Mesenchymal stem cell (in vitro differentiated cells and primary cell): ENCODE measurements around the gene TMEM82.
A peak's percentile ranks its signal among the peaks of the same experiment; 100 is the strongest.

Experiments
- DNase-seq: peaks from one replicate; pipeline ENCODE4 v3.0.0-alpha.2; 2013
- H2AFZ ChIP-seq: one replicate; pipeline ENCODE4 v1.6.1; 2013; ENCODE audit warnings: low read depth, mild to moderate bottlenecking, control low read depth, inconsistent platforms, low read length, moderate library complexity
- H2AK5ac ChIP-seq: 2 replicates; pipeline ENCODE4 v1.6.1; 2013; ENCODE audit warnings: low read length, moderate library complexity, mild to moderate bottlenecking, inconsistent platforms; ENCODE audit not compliant: severe bottlenecking
- H2BK120ac ChIP-seq: one replicate; pipeline ENCODE4 v1.6.1; 2013; ENCODE audit warnings: low read depth, mild to moderate bottlenecking, inconsistent platforms, low read length, moderate library complexity
- H2BK12ac ChIP-seq, 2 experiments: one replicate each; pipeline ENCODE4 v1.6.1; 2013; ENCODE audit warnings: inconsistent platforms in 2 of 2, low read length in 2 of 2, mild to moderate bottlenecking in 2 of 2, moderate library complexity in 2 of 2, control low read depth in 1 of 2
- H2BK15ac ChIP-seq: one replicate; pipeline ENCODE4 v1.6.1; 2013; ENCODE audit warnings: mild to moderate bottlenecking, low read depth, inconsistent platforms; ENCODE audit not compliant: poor library complexity, severe bottlenecking
- H2BK5ac ChIP-seq: 2 replicates; pipeline ENCODE4 v1.6.1; 2013; ENCODE audit warnings: low read depth, mild to moderate bottlenecking, low read length, control low read depth, inconsistent platforms; ENCODE audit not compliant: poor library complexity, severe bottlenecking
- H3K14ac ChIP-seq, 2 experiments: one replicate each; pipeline ENCODE4 v1.6.1; 2013; ENCODE audit warnings: inconsistent platforms in 2 of 2, low read length in 2 of 2, control low read depth in 1 of 2, mild to moderate bottlenecking in 1 of 2, moderate library complexity in 1 of 2
- H3K18ac ChIP-seq, 2 experiments: one replicate each; pipeline ENCODE4 v1.6.1; 2013; ENCODE audit warnings: inconsistent platforms in 2 of 2, low read length in 2 of 2, control low read depth in 1 of 2, low read depth in 1 of 2, mild to moderate bottlenecking in 1 of 2
- H3K23ac ChIP-seq, 2 experiments: one replicate each; pipeline ENCODE4 v1.6.1; 2013; ENCODE audit warnings: inconsistent platforms in 2 of 2, low read length in 2 of 2, mild to moderate bottlenecking in 2 of 2, moderate library complexity in 2 of 2, control low read depth in 1 of 2
- H3K27ac ChIP-seq: 2 replicates; pipeline ENCODE4 v1.5.1; 2013; ENCODE audit warnings: mild to moderate bottlenecking, moderate library complexity, low read length, control low read depth, inconsistent platforms; ENCODE audit not compliant: poor library complexity, severe bottlenecking
- H3K27me3 ChIP-seq, 2 experiments: 2 replicates each; pipeline versions ENCODE4 v1.6.1 to v1.7.0; 2013; ENCODE audit warnings: low read length in 2 of 2, mild to moderate bottlenecking in 2 of 2, moderate library complexity in 2 of 2, control low read depth in 1 of 2, inconsistent platforms in 1 of 2; ENCODE audit not compliant: control insufficient read depth in 1 of 2, insufficient read depth in 1 of 2
- H3K36me3 ChIP-seq, 2 experiments: 2 replicates each; pipeline versions ENCODE4 v1.6.1 to v1.7.0; 2013; ENCODE audit warnings: low read length in 2 of 2, control low read depth in 1 of 2, inconsistent platforms in 1 of 2, low read depth in 1 of 2, mild to moderate bottlenecking in 1 of 2; ENCODE audit not compliant: insufficient read depth in 2 of 2, control insufficient read depth in 1 of 2
- H3K4ac ChIP-seq, 2 experiments: one replicate each; pipeline ENCODE4 v1.6.1; 2013; ENCODE audit warnings: inconsistent platforms in 2 of 2, low read length in 2 of 2, mild to moderate bottlenecking in 2 of 2, moderate library complexity in 2 of 2, control low read depth in 1 of 2, low read depth in 1 of 2
- H3K4me1 ChIP-seq: 2 replicates; pipeline ENCODE4 v1.6.1; 2013; ENCODE audit warnings: low read depth, low read length, control low read depth; ENCODE audit not compliant: control insufficient read depth, insufficient read depth
- H3K4me2 ChIP-seq: 2 replicates; pipeline ENCODE4 v1.6.1; 2013; ENCODE audit warnings: low read length, mild to moderate bottlenecking, inconsistent platforms; ENCODE audit not compliant: poor library complexity, severe bottlenecking
- H3K4me3 ChIP-seq, 2 experiments: 2 replicates each; pipeline versions ENCODE4 v1.5.1 to v1.7.0; 2013; ENCODE audit warnings: low read length in 2 of 2, mild to moderate bottlenecking in 2 of 2, control low read depth in 1 of 2, low read depth in 1 of 2; ENCODE audit not compliant: insufficient read depth in 1 of 2
- H3K79me1 ChIP-seq: replicated peaks from 2 replicates; pipeline ENCODE4 v1.6.1; 2013; ENCODE audit warnings: mild to moderate bottlenecking, control low read depth, low read length, inconsistent platforms; ENCODE audit not compliant: poor library complexity, severe bottlenecking
- H3K9ac ChIP-seq: 2 replicates; pipeline ENCODE4 v1.7.0; 2013; ENCODE audit warnings: mild to moderate bottlenecking, low read length, moderate library complexity
- H3K9me3 ChIP-seq: 2 replicates; pipeline ENCODE4 v1.7.0; 2013; ENCODE audit warnings: mild to moderate bottlenecking, low read length; ENCODE audit not compliant: control insufficient read depth
- H4K8ac ChIP-seq: one replicate; pipeline ENCODE4 v1.6.1; 2013; ENCODE audit warnings: inconsistent platforms, mild to moderate bottlenecking, low read length, moderate library complexity
- H4K91ac ChIP-seq: one replicate; pipeline ENCODE4 v1.6.1; 2013; ENCODE audit warnings: mild to moderate bottlenecking, low read length, inconsistent platforms
- WGBS: methylation state at CpG from one replicate; pipeline ENCODE4 v1.1.7; 2013; ENCODE audit warnings: mixed read lengths; 5-methylcytosine and 5-hydroxymethylcytosine counted together

TMEM82 gene

DNA sequence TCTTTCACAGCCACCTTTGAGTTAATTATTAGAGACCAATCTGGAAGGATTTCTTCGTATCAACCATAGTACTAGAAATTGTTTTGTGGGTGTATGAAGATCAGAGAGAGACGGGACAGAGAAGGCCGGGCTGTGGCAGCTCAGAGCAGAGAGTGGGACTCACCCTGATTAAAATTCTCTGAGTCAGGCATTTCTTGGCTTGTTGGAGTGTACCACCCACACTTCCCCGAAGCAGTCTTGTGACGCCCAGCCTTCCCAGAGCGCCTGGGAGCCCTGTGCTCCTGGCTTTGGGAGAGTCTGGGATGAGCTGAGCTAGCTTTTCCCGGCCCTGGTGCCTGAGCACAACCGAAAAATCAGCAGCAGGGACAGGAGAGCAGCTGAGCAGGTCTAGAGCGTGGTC lies 38.7 kb upstream of the TMEM82 start:
- H3K18ac ChIP-seq, result peak overlapping the region; percentile 58 to 79

DNA sequence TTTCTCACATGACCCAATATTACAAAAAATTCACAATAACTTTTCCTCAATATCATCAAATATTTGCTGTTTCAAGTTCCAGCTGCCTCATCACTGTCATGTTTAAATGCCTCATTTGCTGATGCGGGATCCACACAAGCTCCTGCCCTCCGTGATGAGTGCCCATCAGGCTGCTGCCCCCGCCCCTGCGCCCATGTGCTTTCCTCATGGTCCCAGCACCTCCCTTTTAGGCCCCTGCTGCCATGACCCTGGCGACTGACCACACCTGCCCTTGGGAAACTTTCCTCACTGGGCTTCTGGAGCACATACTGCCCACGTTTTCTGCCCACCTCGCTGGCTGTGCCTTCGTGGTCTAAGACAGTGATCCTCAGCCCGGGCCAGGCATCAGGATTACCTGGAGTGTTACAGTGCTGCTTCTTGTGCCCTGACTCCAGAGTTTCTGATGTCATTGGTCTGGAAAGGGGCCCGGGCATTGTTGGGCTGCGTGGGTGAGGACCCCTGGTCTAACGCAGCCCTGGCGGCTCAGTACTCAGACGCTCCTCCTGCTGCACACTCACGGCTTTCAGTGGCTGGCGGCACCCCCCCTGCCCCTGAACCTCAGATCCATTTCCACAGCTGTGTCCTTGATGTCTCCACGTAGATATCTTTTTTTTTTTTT lies 37.6 kb upstream of the TMEM82 start:
- no peaks in the 10 kb centered on the region for H3K9me3 ChIP-seq
- peak overlapping the region; percentile 43 for H4K91ac ChIP-seq
- peak overlapping the region; percentile 18 to 29 for H2BK12ac ChIP-seq
- H2BK120ac ChIP-seq, result no peak overlapping the region
- H2AK5ac ChIP-seq, result no peak overlapping the region
- H3K23ac ChIP-seq, result peak overlapping the region in 1 of 2 experiments; percentile 23
- no peak overlapping the region for H3K4ac ChIP-seq
- no peak overlapping the region for H2BK5ac ChIP-seq
- peak overlapping the region; percentile 20 for H4K8ac ChIP-seq
- H2AFZ ChIP-seq, result no peak overlapping the region
- peak overlapping the region in 1 of 2 experiments; percentile 1 for H3K14ac ChIP-seq
- no peak overlapping the region for H2BK15ac ChIP-seq
- H3K27ac ChIP-seq, result no peak overlapping the region
- no peak overlapping the region for H3K4me2 ChIP-seq
- H3K18ac ChIP-seq, result peak overlapping the region in 1 of 2 experiments; percentile 67
- DNase-seq, result no peak
- H3K27me3 ChIP-seq, result no peaks in the 10 kb centered on the region
- peaks cover 44% of the 10 kb centered on the region for H3K79me1 ChIP-seq
- 93% methylated on average over 15 of the region's 17 CpGs for WGBS
- peaks cover 19 to 39% of the 10 kb centered on the region in 2 experiments for H3K36me3 ChIP-seq
- peaks cover 15% of the 10 kb centered on the region for H3K4me1 ChIP-seq
- peak overlapping the region; percentile 96 for H3K9ac ChIP-seq
- peak overlapping the region in 1 of 2 experiments; percentile 53 for H3K4me3 ChIP-seq

More for the DNA sequence above, 38.7 kb upstream of the TMEM82 start:
- H3K27me3 ChIP-seq, result no peaks in the 10 kb centered on the region
- H3K36me3 ChIP-seq, result peaks cover 19 to 30% of the 10 kb centered on the region in 2 experiments
- H3K4ac ChIP-seq, result peak overlapping the region in 1 of 2 experiments; percentile 3
- H2BK12ac ChIP-seq, result peak overlapping the region in 1 of 2 experiments; percentile 2
- no peak overlapping the region for H3K23ac ChIP-seq
- H2AK5ac ChIP-seq, result no peak overlapping the region
- H3K14ac ChIP-seq, result peak overlapping the region in 1 of 2 experiments; percentile 85
- H2BK15ac ChIP-seq, result no peak overlapping the region
- no peak overlapping the region for H2BK5ac ChIP-seq
- no peak overlapping the region for H4K91ac ChIP-seq
- no peak overlapping the region for H2AFZ ChIP-seq
- peak overlapping the region; percentile 96 for H3K9ac ChIP-seq
- no peaks in the 10 kb centered on the region for H3K9me3 ChIP-seq
- peak overlapping the region; percentile 62 for H4K8ac ChIP-seq
- peak overlapping the region; percentile 44 for H3K4me2 ChIP-seq
- WGBS, result 52% methylated on average over 9 of the region's 9 CpGs
- peak overlapping the region; percentile 73 for H3K27ac ChIP-seq
- H3K79me1 ChIP-seq, result peaks cover 38% of the 10 kb centered on the region
- H3K4me3 ChIP-seq, result peak overlapping the region in 1 of 2 experiments; percentile 57
- no peak overlapping the region for H2BK120ac ChIP-seq
- peak; percentile 89 for DNase-seq
- peaks cover 15% of the 10 kb centered on the region for H3K4me1 ChIP-seq

GRCh38 chr1:15705184-15705566 lies 37.1 kb upstream of the TMEM82 start:
- no peak for DNase-seq
- H3K23ac ChIP-seq, result no peak overlapping the region
- H2AFZ ChIP-seq, result no peak overlapping the region
- no peak overlapping the region for H3K14ac ChIP-seq
- no peaks in the 10 kb centered on the region for H3K9me3 ChIP-seq
- WGBS, result 99% methylated on average over 11 of the region's 11 CpGs
- H3K36me3 ChIP-seq, result peaks cover 19 to 39% of the 10 kb centered on the region in 2 experiments
- no peak overlapping the region for H2BK15ac ChIP-seq
- H3K9ac ChIP-seq, result peak overlapping the region; percentile 96
- H3K27me3 ChIP-seq, result no peaks in the 10 kb centered on the region
- no peak overlapping the region for H3K4me2 ChIP-seq
- peaks cover 15% of the 10 kb centered on the region for H3K4me1 ChIP-seq
- H4K8ac ChIP-seq, result no peak overlapping the region
- no peak overlapping the region for H2BK5ac ChIP-seq
- H4K91ac ChIP-seq, result no peak overlapping the region
- no peak overlapping the region for H3K27ac ChIP-seq
- no peak overlapping the region for H2AK5ac ChIP-seq
- no peak overlapping the region for H3K4me3 ChIP-seq
- peaks cover 40% of the 10 kb centered on the region for H3K79me1 ChIP-seq
- H2BK120ac ChIP-seq, result no peak overlapping the region
- peak overlapping the region in 1 of 2 experiments; percentile 30 for H2BK12ac ChIP-seq
- H3K18ac ChIP-seq, result no peak overlapping the region
- H3K4ac ChIP-seq, result no peak overlapping the region

- no peak overlapping the region for H2AFZ ChIP-seq
- H3K23ac ChIP-seq, result no peak overlapping the region
- H3K27me3 ChIP-seq, result no peaks in the 10 kb centered on the region
- H3K36me3 ChIP-seq, result peaks cover 19 to 38% of the 10 kb centered on the region in 2 experiments
- no peak overlapping the region for H3K4me2 ChIP-seq
- H3K79me1 ChIP-seq, result peaks cover 36% of the 10 kb centered on the region
- H3K4me1 ChIP-seq, result peaks cover 13% of the 10 kb centered on the region
- no peak overlapping the region for H3K4me3 ChIP-seq
- DNase-seq, result no peak
- WGBS, result 93% methylated on average over 7 of the region's 7 CpGs
- peak overlapping the region; percentile 9 for H3K9ac ChIP-seq
- no peak overlapping the region for H3K14ac ChIP-seq
- no peak overlapping the region for H2AK5ac ChIP-seq
- no peak overlapping the region for H4K91ac ChIP-seq
- H4K8ac ChIP-seq, result no peak overlapping the region
- no peak overlapping the region for H3K27ac ChIP-seq
- no peak overlapping the region for H2BK120ac ChIP-seq
- no peak overlapping the region for H2BK5ac ChIP-seq
- no peak overlapping the region for H2BK12ac ChIP-seq
- no peaks in the 10 kb centered on the region for H3K9me3 ChIP-seq
- H3K4ac ChIP-seq, result no peak overlapping the region
- no peak overlapping the region for H2BK15ac ChIP-seq
- H3K18ac ChIP-seq, result no peak overlapping the region
Measured at GRCh38 chr1:15706751-15707150, 35.5 kb upstream of the TMEM82 start.
